ENCODE data around the gene FAM174B. TPM values are rescaled to one million over a fixed set of nuclear protein-coding genes. Genes with fewer than 3 reads are reported as not detected.

FAM174B gene
- 0.48 and 0.98 TPM in 2 replicates for total RNA-seq (2014; rRNA removed; shearing (Covaris generic))

DNA sequence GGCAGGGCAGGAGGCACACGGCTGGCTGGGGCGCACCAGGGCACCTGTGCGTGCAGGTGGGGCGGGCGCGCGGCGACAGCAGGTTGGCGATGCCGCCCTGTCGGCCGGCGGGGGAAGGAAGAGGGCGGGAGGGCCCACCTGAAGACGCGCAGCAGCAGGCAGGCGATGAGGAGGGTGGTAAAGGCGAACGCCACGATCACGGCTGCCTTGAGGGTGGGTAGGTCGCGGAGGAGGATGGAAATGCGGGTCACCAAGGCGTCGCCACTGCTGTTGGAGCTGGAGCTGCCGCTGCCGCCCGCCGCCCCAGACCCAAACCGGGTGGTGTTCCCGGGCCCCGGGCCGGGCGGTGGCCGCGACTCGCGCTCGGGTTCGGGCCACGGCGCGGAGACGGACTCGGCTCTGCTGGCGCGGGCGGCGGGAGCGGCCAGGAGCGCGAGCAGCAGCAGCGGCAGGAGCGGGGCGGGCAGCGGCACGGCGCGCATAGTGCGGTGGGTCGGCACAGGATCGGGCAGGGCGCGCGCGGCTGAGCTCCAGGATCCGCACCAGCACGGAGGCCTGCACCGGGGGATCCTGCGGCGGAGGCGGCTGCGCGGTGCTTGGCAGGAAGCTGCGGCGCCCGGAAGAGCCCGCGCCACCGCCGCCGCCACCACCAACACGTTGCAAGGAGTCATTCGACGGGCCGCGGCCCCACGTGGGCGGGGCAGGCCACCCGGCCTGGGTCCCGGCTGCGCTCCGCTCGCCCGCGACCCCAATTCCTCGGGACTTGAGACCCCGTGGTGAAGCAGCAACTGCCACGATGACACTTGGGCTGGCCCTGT is at the start of gene FAM174B:
FAM174B (minus strand) TSS at position 598 of the 818 bp plus-strand sequence.
- DNase-seq (ENCODE audit: low read depth) = no peak

- DNase-seq (ENCODE audit: low read depth) = no peak
Measured at GRCh38 chr15:92696096-92696495, 40.5 kb upstream of the FAM174B start.

GRCh38 chr15:92693691-92694331 is 38.2 kb upstream of the FAM174B start:
- peak; percentile 35 for DNase-seq (ENCODE audit: low read depth)

- no peak for DNase-seq (ENCODE audit: low read depth)
Measured at GRCh38 chr15:92690395-92690794, 34.8 kb upstream of the FAM174B start.

DNA sequence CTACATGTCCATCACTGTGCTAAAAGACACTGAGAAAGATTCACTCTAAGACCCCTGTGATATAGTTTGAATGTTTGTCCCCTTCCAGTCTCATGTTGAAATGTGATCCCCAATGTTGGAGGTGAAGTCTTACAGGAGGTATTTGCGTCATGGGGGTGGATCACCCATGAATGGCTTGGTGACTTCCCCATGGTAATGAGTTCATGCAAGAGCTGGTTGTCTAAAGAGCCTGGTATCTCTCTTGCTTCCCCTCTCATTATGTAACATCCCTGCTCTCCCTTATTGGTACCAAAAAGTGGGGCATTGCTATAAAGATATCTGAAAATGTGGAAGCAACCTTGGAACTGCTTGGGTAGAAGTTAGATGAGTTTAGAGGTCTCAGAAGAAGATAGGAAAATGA is 32.2 kb upstream of the FAM174B start:
- DNase-seq (ENCODE audit: low read depth) = no peak

GRCh38 chr15:92687195-92687602 is 31.6 kb upstream of the FAM174B start:
- no peak for DNase-seq (ENCODE audit: low read depth)

- DNase-seq (ENCODE audit: low read depth) = peak; percentile 8
Measured at GRCh38 chr15:92683511-92683834, 27.9 kb upstream of the FAM174B start.

GRCh38 chr15:92682741-92683510 is 27.4 kb upstream of the FAM174B start:
- DNase-seq (ENCODE audit: low read depth) = peak; percentile 7

- peak; percentile 27 for DNase-seq (ENCODE audit: low read depth)
Measured at GRCh38 chr15:92681141-92681631, 25.6 kb upstream of the FAM174B start.

DNA sequence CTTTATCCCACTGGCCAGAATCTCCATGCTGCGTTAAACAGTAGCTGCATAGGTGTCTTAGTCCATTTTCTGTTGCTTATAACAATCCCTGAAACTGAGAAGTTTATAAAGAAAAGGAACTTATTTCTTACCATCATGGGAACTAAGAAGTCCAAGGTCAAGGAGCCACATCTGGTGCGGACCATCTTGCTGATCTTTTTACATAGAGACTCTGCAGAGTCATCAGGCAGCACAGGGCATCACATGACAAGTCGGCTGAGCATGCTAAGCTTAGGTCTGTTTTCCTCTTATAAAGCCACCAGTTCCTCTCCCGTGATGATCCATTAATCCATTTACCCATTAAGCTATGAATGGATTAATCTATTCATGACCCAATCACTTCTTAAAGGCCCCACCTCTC is 22.4 kb upstream of the FAM174B start:
- DNase-seq (ENCODE audit: low read depth) = no peak

- no peak for DNase-seq (ENCODE audit: low read depth)
Measured at GRCh38 chr15:92676561-92676960, 21.0 kb upstream of the FAM174B start.

GRCh38 chr15:92675485-92675884 is 19.9 kb upstream of the FAM174B start:
- DNase-seq (ENCODE audit: low read depth) = no peak

GRCh38 chr15:92674347-92674746 is 18.8 kb upstream of the FAM174B start:
- no peak for DNase-seq (ENCODE audit: low read depth)

GRCh38 chr15:92672102-92672501 is 16.5 kb upstream of the FAM174B start:
- DNase-seq (ENCODE audit: low read depth) = no peak

DNA sequence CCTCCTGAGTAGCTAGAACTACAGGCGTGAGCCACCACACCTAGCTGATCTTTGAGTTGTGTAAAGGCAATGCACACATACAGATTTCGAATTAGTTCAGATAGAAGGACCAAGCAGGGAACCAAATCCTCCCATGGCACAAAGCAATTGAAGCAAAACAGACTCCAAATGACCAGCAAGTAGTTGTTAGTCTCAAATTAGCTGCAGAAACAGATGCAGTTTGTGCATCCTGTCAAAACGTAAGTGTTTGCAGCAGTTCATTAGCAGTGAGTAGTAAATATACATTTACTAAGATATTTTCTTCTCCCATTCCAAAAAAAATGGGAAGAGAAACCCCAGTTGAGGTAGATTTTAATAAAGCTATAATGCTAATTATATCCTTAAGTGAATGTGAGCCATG is 15.8 kb upstream of the FAM174B start:
- no peak for DNase-seq (ENCODE audit: low read depth)

DNA sequence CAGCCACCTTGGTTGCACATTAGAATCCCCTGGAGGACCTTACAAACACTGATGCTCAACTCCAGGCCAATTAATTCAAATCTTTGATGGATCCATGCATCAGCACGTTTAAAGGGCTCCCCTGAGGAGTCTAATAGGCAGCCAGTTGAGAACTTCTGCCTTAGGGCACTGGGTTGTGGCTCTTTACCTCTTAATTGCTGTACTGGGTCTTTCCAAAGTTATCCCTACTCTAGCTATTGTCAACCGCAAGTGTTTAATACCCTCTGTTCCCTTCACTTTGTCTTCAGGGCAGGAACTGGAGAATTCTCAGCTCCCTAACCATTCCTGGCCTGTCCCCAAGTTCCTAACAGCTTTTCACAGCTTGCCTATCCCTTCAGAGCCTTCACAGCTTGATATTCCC is 15.0 kb upstream of the FAM174B start:
- DNase-seq (ENCODE audit: low read depth) = no peak

GRCh38 chr15:92669432-92669831 is 13.9 kb upstream of the FAM174B start:
- no peak for DNase-seq (ENCODE audit: low read depth)

GRCh38 chr15:92668620-92669019 is 13.0 kb upstream of the FAM174B start:
- DNase-seq (ENCODE audit: low read depth) = no peak

- DNase-seq (ENCODE audit: low read depth) = no peak
Measured at GRCh38 chr15:92667970-92668485, 12.5 kb upstream of the FAM174B start.

DNA sequence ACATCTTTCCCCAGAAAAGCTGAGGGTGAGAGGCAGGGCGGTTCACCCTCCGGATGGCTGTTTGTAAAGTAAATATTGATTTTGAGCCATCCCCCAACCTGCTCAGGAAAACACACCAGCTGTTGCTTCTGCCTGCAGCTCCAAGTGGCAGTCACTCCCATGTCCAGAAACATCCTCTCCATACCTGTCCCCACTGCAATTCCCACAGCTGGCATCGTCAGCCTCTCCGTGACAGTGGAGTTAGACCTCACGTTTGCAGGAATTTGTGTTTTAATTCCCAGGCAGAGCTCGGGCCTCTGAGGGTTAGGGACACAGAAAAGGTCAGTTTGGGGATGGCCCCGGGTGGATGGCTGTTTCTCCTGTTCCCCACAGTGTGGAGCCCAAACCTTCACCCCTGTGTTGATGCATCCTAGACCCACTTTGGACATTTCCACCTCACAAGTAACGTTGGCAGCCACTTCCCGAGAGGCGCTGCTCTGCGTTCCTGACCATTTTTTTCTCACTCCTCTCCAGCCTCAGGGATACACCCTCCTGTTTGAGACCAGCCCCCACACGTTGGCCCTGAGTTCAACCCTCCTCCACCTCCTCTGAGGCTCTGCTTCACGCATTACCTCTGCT is 11.8 kb upstream of the FAM174B start:
- no peak for DNase-seq (ENCODE audit: low read depth)

- DNase-seq (ENCODE audit: low read depth) = no peak
Measured at GRCh38 chr15:92666780-92667179, 11.2 kb upstream of the FAM174B start.

DNA sequence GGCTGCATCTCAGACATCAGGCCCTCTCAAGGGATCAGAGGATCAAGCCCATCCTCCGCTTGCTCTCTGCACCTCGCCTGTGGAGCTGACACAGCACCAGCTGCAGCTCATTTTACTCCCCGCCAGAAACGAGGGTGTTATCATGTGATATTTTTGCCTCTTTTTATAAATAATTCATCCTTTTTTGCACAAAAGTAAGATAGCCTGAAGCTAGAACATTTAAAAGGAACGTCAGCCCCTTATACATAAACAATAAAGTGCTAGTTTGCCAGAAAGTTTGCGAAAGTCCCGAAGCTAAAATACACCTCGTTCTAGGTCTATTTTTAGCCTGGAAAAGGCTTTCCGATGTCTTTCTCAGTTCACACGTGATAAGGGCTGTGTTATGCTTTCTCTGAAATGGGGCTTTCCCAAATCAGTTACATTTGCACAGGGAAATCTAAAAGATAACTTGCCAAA is 9.6 kb upstream of the FAM174B start:
- peak; percentile 56 for DNase-seq (ENCODE audit: low read depth)
